AML-193 (cell line): ENCODE measurements around the gene FRMD6.

Experiments used
- DNase-seq, 2 experiments: peaks; one replicate each; lab custom pipeline; 2025; lab: John Stamatoyannopoulos, UW

Gene FRMD6

DNA sequence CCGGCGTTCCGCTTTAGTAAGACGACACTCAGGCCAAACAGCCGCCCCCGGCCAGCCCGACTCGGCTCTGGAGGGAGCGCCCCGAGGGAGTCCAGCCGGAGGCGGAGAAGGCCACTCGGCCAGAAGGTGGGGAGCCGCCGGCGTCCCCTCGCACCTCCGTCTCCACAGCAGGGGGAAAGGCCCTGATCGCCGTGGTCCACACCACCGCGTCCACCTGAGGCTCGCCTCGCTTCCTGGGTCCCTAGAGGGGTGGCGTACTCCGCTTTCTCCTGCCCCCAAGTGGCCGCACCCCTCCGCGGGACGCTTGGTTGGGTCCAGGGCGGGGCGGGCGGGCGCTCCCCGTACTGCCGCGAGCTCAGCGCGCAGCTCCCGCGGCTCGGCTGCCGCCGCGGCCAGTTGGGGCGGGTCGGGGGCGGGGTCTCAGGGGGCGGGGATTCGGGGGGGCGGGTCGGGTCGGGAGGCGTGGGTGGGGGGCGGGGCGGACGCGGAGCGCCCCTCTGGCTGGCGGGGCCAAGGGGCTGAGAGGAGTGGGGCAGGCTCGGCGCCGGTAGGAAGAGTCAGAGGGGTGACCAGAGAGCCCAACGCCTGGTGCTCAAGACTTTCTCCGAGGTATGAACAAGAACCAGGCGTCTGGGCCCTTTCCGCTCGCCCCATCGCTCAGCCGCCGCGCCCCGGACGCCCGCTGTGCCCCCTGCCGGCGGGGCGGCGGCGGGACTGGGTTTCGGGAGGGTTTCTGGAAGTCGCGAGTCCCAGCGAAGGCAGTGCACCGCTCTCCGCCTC, at the start of gene FRMD6:
Gene FRMD6, plus strand, starts transcription at position 523 of the 780 bp plus-strand sequence. CDS start 37,927 bp downstream, outside the sequence.
- peak; percentile 20 to 39 for DNase-seq

DNA sequence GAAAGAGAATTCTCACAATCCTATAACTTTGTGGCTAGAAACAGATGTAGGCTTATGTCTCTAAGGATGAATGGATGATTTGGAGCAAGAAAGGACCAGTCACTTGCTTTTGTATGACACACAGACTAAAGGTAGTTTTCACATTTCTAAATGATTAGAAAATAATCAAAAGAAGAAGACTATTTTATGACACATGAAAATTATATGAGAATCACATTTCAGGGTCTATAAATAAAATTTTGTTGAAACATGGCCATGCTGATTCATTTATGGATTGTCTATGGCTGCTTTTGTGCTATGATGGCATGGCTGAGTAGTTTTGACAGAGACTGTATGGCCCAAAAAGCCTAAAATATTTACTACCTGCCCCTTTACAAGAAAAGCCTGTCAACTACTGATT, 49.4 kb upstream of the FRMD6 start:
- no peak for DNase-seq

DNA sequence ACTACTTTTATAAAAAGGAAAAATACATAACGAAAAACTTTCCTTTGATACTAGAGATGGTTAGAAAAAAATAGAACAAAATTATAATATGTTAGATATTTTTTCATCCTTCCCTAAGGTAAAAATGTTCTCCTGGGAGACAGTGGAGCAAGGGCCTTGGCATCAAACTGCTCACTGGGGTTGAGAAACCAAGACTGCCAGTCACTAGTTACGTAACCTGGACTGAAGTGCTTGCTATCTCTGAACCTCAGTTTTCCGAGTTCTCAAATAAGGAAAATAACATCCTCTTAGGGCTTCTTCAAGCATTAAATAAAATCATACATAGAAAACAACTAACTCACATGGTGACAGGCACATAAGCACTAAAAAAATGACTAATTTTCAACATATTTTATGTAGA, 48.2 kb upstream of the FRMD6 start:
- no peak for DNase-seq

DNA sequence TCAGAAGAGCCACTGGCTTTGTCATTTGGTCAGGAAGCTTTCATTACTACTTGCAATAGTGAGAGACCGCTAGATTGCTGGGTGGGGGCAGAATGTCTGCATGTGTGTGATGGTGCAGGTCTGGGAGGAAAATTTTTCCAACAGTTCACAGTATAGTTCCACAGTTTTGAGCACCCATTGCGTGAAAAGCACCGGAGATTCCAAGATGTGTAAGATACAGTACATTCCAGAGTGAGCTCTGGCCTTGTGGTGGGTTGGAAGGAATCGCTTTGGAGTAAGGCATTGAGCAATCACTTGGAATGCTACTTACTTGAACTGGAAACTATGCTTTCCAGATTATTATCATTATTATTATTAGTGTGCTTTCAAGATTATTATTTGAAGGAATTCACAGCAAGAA, 47.6 kb upstream of the FRMD6 start:
- DNase-seq: no peak

DNA sequence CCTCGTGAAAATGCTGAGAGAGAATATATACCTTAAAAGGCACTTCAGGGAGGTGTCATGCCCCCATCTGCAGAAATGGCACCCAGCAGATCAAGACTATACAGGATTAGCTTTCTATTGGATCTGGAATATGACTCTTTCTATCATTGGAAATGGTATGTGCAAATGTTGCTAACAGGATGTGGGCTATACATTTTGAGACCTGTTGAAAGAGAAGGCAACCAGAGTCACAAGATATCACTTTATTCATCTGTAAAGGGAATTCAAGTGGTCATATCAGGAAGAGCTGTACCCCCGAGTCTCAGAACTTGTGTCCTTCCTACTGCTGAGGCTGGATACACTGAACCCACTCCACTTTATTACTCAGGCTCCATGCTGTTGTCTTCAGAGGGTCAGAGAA, 46.1 kb upstream of the FRMD6 start:
- no peak for DNase-seq

DNA sequence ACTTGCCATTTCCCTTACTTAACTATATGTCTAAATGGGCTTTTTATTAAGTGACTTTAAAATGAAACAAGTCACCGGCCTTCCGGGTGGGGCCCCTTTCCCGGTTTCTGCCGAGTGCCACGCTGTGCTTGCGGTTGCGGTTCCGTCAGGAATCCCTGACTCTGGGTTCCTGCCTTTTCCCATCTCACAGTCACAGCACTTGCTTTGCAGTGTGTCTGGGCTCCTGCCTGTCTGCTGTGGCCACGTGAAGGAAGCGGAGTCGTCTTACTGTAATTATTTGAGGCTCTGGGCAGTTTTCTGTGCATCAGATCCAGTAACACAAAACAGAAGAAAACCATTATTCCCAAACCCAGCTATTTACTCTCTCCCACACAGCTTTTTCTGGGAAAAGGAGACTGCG, 44.0 kb upstream of the FRMD6 start:
- no peak for DNase-seq

DNA sequence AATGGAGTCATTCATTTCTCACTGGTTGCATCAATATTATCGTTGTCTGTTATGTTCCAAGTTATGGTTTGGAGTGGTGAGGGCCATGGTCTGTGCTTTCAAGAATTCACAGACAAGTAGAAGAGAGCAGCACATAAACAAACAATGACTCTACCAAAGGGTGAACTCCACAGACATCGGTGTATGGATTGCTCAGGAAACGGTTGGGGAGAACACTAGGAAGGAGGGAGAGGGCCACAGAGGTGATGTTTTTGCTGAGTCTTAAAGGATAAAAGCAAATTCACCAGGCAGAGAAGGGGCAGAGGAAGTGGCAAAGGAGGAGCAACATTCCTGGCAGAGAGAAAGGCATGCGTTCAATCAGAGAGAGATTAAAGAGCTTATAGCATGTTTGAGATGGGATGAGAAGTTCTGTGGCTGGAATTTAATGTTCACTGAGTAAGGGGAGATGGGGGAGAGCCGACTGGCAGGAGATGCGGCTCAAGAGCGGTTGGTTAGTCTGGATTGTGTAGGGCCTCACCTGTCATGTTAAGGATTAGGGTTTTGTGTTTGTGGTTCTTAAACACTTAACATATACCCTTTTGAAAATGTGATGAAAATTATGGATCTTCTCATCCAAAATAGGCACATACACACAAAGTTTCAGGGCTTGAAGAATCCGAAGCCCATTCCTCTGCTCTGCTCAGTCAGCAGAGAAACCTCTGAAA, 42.3 kb upstream of the FRMD6 start:
- DNase-seq: no peak

DNA sequence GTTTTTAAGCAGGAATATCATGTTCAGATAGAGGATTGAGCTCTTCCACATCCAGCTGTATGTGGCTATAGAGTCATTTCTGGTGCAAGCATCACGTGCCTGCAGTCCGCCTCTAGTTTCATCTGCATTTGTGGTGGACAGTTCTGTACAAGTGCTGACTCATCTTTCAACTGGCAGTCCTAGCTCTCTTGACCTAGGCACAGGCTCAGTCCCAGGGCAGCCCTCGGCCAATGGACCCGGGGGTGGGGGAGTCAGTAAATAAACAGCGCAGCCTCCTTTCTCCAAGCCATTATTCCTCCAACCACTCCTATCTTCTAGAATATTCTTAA, 41.8 kb upstream of the FRMD6 start:
- no peak for DNase-seq

DNA sequence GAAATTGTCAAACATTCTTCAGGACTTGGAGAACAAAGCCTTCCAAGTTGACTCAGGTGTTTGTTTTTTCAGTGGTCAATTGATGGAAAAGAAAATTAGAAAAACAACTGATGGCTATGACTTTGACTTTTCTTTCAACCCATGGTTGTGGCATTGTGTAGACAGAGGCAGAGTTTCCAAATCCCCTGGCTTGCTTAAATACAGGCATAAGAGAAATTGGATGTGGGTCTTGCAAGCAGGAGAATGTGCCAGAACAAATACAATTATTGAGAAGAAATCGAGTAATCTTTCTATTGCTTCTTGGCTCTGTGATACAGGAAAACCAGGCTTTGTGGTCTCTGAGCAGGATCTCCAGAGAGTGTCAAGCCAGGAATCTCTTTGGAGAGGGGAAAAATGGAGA, 40.9 kb upstream of the FRMD6 start:
- DNase-seq: no peak

DNA sequence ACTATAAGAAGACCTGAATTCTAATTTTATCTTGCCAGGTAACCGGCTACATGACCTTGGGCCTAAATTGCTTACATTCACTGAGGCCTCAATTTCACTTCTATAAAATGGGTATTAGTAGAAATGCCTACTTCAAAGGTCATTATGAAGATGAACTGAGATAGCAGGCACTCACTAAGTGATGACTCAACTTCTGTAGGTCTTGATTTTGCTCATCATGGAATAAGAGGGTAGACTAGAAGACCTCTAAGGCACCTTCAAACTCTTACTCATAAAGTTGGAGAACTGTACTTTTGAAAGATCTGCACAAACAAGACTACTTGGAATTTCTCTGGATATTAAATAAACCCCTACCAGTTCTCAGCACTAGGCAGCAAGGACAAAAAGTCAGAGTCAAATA, 39.3 kb upstream of the FRMD6 start:
- no peak for DNase-seq

DNA sequence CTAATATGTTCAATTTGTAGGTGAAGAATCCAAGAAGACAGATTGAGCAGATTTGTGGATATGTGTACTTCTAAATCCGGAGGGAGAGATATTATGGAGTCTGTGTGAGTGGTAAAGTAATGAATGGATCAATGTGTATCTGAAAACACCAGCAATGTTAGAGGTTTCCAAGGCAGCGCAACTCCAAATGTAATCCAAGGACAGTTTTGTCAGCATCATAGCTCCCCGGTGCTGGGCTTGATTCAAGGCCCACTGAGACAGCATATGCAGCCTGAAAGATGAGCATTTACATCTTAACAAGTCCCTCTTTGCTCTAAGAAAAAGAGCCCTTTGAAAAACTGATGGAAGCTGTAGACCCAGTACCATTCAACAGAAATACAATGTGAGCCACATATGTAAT, 38.3 kb upstream of the FRMD6 start:
- no peak for DNase-seq

DNA sequence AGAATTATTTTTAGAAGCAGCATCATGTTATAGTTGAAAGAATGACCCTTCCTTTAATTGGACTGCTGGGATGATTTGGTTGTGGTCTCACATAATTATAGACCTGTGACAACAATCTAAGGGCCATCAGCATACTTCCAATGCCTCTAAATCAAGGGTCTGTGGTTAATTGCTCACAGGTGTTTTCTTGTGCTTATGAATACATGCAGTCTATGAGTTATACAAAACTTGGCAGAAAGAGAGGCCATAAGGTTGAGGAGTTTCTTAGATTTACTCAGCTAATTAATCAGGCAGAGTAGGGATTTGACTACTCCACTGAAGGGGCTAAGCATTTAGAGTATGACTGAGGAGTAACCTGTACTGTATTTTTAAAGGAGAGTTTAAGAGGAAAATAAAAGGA, 37.0 kb upstream of the FRMD6 start:
- no peak for DNase-seq

DNA sequence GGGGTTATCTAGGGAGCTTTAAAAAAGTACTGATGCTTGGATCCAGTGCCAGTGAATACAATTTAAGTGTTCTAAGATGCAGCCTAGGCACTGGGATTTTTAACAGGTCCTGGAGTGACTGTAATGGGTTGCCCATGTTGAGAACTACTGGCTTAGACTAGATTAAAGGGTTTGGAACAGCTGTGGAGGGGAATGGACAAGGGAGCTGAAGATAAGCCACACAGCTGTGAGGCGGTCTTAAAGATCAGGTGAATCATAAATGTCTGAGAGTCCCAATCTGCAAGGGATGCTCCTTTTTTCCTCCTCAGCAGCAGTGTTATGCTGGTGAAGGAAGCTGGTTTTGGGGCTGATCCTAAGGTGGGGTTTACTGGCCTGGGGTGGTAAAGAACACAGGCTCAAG, 35.5 kb upstream of the FRMD6 start:
- no peak for DNase-seq

DNA sequence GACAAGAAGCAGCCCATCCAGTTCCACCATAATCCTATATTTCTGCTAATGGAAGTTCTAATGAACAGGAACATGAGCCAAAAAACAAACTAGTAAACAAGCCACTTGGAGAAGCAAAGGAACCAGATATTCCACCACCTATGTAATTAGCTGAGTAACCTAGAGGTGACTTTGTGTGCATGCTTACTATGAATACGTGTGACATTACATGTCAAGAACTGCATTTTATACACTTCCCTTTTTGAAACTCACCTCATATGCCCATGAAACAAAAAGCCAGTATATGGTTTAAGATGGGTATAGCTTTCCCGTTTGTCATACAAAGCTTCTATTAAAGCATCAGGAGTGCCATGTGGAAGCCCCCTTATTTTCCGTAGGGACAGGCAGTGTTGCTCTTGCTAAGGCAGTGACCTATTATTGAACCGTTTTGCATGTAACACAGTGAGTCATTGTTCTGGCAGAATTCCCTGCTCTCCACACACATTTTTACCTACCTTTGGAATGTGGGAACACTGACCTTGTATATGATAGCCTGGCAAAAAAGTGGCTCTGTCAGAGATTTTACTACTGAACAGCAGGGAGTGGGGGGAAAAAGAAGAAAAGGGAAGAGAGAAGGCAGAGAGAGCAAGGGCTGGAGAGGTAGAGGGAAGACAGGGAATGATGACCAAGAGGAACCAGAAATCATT, 34.8 kb upstream of the FRMD6 start:
- no peak for DNase-seq

DNA sequence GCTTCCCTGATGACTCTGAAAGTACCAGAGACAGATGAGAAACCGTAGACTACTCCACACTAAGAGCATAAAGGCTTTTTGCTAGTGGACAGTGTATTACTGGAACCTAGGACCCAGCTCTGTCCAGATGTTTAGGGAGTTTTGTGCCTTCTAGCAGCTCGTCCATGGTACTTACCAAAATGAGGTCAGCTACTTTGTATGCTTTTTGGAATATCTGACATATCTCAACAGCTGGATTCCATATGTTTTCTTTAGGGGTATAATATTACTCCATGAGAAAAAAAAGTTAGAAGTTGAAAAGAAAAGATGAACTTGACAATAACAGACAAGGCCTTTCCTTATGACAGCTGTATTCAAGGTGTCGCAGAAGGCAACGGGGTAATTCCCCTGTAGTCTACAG, 32.1 kb upstream of the FRMD6 start:
- DNase-seq: no peak

DNA sequence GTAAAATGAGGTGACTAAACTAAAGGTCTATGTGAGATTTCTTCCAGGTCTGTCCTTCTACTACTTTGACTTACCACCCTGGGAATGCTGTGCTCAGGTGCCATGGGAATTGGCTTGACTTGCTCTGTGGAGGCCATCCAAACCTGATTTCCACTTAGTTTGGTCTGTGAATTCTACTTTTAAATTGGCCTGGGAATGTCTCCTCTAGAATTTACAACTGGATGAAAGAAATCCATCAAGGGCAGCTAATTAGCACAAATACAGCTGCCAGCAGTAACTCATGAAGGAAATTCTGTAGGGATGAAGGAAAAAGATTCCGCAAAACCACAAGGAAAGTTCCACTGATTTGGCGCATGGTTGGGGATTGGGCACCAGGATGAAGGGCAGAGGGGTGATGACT, 31.7 kb upstream of the FRMD6 start:
- DNase-seq: no peak

DNA sequence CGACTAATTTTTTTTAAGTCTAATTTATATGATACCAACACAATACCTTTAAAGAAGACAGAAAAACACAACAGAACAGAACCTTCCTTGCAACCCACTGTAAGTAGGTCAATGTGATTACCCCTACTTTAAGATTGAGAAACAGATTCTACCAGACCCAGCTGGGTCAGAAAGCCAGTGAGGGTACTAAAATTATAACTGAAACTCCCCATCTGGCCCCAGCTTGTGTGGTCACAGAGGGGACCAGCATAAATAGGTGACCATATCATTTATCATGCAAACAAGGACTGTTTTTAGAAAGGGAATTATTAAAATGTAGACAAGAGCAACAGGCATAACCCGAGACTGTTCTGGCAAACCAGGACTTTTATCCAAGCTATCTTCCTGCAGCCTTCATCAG, 30.1 kb upstream of the FRMD6 start:
- no peak for DNase-seq

DNA sequence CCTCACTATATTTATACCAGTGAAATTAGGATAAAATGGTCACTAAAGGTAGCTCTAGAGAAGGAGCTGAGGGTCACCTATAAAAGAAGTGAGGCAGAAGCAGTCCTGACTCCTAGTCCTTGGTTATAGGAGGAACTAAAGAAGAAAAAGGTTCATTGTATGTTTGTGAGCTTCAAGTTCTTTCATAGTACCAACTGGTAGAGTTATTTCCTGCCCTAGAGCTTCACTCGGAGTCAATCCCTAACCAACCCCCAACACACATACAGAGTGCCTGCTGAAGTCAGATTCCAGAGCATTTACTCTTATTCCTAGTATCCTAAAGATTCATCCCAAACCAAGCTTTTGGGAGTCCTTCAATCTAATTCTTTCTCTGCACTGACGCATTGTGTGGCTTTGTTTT, 29.3 kb upstream of the FRMD6 start:
- DNase-seq: no peak

DNA sequence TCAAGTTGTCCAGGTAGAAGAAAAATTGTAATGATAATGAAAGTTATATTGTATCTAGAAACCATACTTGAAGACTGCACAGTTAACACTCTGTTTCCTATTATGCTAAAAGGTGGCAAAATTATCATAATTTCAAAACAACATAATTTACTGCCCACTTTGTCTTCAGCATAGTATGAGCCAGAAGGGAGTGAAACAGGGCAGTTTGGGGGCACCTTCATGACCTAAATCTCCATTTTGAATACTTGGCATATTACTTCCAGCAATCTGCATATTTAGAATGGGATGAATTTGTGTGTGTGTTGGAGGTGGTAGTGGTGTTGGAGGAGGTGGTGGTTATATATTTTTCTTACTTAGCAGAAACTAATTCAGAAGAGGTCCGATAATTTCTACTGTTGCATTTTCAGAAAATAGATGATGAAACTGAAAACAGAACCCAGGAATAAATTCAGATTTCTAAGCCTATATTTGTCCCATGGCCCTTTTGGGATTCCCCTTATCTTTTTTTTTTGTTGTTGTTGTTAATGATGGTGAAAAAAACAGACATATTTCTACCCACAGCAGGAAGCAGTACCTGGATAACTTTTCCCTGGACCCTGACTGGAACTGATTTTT, 26.6 kb upstream of the FRMD6 start:
- no peak for DNase-seq

DNA sequence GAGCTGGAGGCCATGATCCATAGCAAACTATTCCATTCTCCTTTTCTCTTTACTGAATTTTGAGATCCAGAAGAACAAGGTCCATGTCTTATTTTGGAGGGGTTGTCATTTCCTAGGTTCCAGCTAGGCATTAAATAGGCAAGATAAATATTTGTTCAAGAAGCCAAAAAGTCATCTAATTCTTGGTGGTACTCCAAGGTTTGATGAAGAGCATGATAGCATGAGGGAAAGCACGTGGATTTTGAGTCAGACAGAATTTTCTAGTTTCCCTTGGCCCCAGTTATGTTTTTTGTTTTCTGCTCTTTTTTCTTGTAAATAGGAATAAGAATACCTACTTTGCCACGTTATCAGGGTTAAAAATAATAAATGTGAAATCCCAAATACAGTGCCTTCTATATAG, 25.5 kb upstream of the FRMD6 start:
- DNase-seq: no peak

DNA sequence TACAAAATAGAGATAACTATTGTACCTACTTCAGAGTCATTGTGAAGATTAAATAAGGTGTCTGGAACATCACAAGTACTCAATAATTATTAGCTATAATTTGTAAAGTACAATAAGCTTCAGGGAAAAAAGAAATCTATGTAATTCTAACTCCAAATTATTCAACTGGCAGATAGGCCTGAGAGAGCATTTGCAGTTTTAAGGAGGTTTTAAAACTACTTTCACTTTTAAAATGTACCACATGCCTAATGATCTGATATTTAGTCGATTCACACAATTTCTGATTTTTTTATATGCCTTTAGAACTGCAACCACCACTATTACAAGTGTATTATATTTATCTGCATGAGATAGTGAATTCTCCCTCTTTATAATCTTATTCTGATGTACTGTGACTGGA, 24.9 kb upstream of the FRMD6 start:
- DNase-seq: no peak

DNA sequence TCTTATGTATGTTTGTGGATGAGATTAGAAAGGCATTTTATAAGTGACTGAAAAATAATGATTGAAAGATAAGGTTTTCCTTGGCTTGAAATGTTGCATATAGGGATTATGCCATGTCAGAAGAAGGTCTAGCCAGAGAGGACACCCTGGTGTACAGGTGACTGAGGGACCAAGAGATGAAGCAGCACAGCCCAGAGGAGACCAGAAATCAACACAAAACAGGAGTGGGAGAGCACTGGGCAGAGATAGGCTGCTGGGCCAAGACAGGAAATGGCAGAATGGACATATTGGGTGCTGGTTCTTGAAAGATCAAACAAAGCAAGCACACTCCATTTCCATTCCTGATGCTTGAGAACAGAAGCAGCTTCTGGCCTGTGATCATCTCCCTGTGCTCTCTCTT, 24.4 kb upstream of the FRMD6 start:
- no peak for DNase-seq

DNA sequence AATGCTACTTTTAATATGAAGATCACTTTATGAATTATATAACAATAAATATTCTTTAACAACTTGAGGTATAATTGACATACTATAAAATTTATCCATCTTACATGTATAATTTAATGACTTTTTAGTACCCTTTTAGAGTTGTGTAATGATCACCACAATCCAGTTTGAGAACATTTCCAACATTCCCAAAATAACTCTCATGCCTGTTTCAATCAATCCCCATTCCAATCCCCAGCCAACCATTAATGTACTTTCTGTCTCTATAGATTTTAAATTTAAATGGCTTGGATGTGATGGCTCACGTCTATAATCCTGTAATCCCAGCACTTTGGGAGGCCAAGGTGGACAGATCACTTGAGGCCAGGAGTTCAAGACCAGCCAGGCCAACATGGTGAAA, 23.5 kb upstream of the FRMD6 start:
- no peak for DNase-seq
